Fibroblast of lung (primary cell): ENCODE results near the gene HOXD9.

Source experiments
- CTCF ChIP-seq, 2 donors: IDR thresholded peaks in 1 of 2; conservative IDR thresholded peaks in 1 of 2; 1 replicate in 1 of 2; 2 replicates in 1 of 2; pipeline ENCODE4 v1.5.1; 2011 to 2012; ENCODE audit warnings: low read length in 2 of 2, control low read depth in 1 of 2, inconsistent platforms in 1 of 2, low read depth in 1 of 2, mild to moderate bottlenecking in 1 of 2
- EZH2 ChIP-seq: IDR thresholded peaks from 2 replicates; pipeline ENCODE4 v1.5.1; 2012; ENCODE audit warnings: low read length, control low read depth, mild to moderate bottlenecking; ENCODE audit errors: missing control alignments

GRCh38 chr2:176162911-176163671 is 40.6 kb downstream of the HOXD9 start:
- TF ChIP-seq CTCF (conservative IDR thresholded peaks at IDR 0.05 in 1 of 2, IDR thresholded peaks at IDR 0.05 in 1 of 2; ENCODE audit: low read depth in 1 of 2, low read length in 2 of 2): no peak
- TF ChIP-seq EZH2: no peak
